ENCODE data around the gene TBCD.
"Not testable (repeated sequence)": the region's sequence is repeated elsewhere in the genome, so short reads cannot be mapped to it uniquely, and the experiment has no call there.

TBCD gene

DNA sequence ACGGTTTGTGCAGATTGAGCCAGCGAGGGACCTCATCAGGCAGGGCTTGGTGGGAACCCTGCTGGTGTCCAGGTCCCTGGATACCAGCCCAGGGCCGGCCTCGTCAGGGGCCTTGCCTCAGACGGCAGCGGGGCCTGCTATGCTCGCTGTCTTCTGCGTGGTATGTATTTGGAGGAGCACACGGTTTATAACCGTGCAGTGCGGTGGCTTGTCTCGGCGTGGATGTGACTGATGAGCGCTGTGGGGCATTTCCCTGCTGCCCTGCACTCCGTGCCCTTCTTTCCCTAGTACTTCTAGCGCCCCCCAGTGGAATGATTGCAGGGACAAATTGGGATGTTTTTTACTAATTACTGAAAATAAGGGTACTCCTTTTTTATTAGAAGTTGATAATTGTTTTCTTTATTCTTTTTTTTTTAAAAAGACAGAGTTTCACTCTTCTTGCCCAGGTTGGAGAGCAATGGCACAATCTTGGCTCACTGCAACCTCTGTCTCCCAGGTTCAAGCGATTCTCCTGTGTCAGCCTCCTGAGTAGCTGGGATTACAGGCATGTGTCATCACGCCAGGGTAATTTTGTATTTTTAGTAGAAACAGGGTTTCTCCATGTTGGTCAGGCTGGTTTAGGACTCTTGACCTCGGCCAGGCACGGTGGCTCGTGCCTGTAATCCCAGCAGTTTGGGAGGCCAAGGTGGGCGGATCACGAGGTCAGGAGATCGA is 15.3 kb downstream of the TBCD start:
- DNase-seq (ENCODE audit: low read depth in 3 of 3): peak; percentile 20 to 46 (median 29)

DNA sequence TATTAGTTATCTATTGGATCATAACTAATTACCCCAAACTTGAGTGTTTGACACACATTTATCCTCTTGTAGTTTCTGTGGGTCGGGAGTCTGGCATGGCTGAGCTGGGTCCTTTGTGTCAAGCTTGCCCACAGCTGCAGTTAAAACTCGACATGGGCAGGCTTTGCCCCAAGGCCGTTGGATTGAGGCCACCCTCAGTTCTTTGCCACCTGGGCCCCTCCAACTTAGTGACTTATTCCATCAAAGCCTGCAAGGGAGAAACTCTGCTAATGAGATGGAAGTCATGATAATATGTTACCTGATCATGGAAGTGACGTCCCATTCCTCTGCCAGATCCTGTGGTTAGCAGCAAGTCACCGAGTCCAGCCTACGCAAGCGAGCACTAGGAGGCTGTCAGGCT is 17.2 kb downstream of the TBCD start:
- no peak for DNase-seq (ENCODE audit: low read depth in 3 of 3)

- DNase-seq (ENCODE audit: low read depth in 3 of 3): no peak
Measured at GRCh38 chr17:82772026-82772425, 20.2 kb downstream of the TBCD start.

DNA sequence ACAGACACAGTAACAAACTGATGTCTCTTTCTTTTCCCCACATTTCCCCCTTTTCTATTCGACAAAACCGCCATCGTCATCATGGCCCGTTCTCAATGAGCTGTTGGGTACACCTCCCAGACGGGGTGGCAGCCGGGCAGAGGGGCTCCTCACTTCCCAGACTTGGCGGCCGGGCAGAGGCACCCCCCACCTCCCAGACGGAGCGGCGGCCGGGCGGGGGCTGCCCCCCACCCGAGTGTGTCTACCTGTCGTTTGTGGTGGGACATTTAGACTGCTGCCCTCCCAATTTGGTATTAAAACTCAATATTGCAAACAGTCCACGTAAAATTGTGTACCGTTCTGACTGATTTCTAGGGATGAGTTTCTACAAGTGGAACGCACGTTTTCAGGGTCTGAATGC is 22.6 kb downstream of the TBCD start:
- not testable (repeated sequence) for DNase-seq (ENCODE audit: low read depth in 3 of 3)

GRCh38 chr17:82775001-82775823 is 23.3 kb downstream of the TBCD start:
- no peak for DNase-seq (ENCODE audit: low read depth in 3 of 3)

- no peak for DNase-seq (ENCODE audit: low read depth in 3 of 3)
Measured at GRCh38 chr17:82776454-82776853, 24.6 kb downstream of the TBCD start.

DNA sequence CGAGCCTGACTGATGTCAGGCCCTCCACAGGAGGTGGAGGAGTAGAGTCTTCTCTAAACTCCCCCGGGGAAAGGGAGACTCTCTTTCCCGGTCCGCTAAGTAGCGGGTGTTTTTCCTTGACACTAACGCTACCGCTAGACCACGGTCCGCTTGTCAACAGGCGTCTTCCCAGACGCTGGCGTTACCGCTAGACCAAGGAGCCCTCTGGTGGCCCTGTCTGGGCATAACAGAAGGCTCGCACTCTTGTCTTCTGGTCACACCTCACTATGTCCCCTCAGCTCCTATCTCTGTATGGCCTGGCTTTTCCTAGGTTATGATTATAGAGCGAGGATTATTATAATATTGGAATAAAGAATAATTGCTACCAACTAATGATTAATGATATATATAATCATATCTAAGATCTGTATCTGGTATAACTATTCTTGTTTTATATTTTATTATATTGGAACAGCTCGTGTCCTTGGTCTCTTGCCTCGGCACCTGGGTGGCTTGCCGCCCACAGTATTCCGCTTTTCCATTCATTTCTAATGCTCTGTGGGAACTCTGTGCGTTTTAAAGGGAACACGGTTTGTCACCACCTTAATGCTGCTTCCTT is 26.0 kb downstream of the TBCD start:
- DNase-seq (ENCODE audit: low read depth in 3 of 3): not testable (repeated sequence)

DNA sequence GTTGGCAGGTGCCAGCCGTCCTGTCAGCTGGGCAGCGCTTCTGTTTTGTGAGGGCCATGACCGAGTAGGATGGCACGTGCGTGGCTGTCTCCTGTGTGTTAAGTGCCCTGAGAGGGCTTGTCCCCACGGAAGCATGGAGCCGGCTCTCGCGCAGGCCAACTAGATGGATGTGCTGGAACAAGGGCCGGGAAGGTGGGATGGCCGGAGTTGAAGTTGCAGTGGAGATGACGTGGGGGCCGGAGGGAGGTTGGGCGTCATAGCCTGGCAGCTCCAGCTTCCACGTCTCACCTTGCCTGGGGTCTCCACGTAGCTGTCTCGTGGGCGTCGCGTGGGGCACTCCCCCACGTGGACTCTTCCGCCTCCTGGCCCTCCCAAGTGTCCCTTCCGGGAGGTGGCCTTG is 27.7 kb downstream of the TBCD start:
- DNase-seq (ENCODE audit: low read depth in 3 of 3): no peak

- no peak for DNase-seq (ENCODE audit: low read depth in 3 of 3)
Measured at GRCh38 chr17:82780195-82780594, 28.3 kb downstream of the TBCD start.

DNA sequence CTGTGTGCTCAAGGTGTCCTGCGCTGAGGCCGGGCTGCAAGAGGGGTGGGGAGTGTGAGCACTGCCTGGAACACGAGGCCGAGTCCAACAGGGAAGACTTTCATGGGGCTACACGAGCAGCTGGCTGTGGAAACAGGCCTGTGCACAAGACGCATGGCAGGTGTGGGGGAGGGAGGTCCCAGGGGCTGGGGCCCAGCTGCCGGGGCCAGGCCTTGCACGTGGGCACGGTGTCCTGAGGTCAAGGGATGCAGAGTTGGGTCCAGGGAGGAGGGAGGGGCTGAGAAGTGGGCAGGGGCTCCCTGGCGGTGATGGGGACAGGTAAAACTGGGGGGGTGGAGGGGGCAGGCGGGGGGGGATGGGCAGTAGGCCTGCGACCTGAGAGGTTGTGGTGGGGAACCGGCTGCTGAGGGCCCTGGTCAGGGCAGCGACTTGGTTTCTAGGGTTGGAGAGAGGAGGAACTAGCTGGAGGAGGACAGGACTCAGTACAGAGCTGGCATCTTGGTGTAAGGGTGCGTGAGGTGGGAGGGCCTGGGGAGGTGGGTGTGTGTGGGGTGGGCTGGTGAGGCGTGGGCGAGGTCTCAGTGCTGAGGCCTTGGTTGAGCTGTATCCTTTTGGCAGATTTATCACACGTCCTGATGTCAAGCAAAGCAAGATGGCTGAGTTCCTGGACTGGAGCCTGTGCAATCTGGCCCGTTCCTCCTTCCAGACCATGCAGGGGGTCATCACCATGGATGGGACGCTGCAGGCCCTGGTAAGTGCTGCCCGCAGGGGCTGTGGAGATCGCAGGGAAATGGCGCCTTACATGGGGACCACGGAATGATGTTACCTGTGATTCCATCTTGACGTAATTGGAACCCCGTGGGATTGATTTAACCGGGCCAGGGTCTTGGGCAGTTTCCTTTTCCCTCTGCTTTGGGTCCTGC is 29.4 kb downstream of the TBCD start:
- DNase-seq (ENCODE audit: low read depth in 3 of 3): no peak

DNA sequence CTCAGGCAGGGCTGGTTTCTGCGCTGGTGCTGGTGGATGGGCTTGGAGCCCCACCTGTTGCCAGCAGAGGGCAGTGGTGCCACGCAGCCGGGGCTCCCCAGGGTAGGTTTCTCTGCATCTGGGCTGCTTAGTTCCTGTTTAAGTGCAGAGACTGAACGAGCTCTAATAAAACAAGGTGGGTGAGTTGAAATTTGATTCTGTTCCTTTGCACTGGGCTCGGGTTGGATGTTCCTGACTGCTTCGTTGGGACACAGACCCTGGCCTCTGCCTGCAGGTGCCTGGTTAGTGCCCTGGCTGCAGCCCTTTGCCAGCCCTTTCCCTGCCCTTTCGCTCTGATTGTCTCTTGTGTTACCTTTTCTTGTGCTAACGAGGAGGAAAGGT is 30.0 kb downstream of the TBCD start:
- DNase-seq (ENCODE audit: low read depth in 3 of 3): peak; percentile 67 to 73 (median 69)

DNA sequence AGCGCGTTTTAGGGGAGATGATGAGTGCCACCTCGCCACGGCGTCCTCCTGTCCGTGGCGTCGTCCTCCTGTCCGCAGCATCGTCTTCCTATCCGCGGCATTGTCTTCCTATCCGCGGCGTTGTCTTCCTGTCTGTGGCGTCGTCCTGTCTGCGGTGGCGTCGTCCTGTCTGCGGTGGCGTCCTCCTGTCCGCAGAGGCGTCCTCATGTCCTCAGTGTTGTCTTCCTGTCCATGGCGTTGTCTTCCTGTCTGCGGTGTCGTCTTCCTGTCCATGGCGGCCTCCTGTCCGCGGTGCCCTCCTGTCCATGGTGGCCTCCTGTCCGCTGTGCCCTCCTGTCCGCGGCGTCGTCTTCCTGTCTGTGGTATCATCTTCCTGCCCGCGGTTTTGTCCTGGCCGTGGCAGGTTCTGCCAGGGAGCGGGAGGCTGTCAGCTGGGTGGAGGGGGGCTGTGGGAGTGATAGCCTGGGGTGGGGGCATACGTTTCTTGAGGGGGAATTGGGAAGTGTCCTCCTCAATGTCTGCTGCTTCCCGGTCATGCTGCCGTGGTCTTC is 30.9 kb downstream of the TBCD start:
- DNase-seq (ENCODE audit: low read depth in 3 of 3): no peak

DNA sequence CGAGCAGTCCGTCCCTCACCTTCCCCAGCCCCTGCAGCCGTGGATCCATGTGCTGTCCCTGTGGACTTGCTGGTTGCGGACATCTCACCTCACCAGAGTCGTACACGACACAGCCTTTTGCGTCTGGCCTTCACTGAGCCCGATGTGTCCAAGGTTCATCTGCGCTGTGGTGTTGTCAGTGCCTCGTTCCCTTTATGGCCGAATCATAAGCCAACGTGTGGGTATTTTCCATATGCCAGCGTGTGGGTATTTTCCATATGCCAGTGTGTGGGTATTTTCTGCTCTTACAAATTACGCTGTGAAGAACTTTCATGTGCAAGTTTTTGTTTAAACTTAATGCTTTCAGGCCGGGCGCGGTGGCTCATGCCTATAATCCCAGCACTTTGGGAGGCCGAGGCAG is 31.6 kb downstream of the TBCD start:
- no peak for DNase-seq (ENCODE audit: low read depth in 3 of 3)

GRCh38 chr17:82785581-82785980 is 33.7 kb downstream of the TBCD start:
- not testable (repeated sequence) for DNase-seq (ENCODE audit: low read depth in 3 of 3)

DNA sequence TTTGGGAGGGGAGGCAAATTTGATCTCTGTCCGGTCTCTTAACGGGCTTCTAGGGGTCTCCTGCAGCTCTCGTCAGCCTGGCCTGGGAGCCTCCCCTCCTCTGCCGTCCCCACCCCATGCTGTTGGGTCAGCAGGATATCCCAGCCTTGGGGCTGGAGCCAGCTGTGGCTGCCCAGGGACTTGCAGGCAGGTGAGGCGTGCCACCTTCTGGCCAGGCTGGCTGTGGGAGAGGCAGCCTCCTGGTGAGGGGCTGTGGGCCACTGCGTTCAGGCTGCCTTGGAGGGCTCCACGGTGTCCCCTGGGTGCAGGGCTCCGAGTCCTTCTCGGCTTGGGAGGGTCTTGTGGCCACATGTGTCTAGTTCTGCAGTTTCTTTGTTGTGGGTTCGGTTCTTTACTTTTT is 34.6 kb downstream of the TBCD start:
- no peak for DNase-seq (ENCODE audit: low read depth in 3 of 3)

GRCh38 chr17:82787081-82787848 is 35.4 kb downstream of the TBCD start:
- no peak for DNase-seq (ENCODE audit: low read depth in 3 of 3)

DNA sequence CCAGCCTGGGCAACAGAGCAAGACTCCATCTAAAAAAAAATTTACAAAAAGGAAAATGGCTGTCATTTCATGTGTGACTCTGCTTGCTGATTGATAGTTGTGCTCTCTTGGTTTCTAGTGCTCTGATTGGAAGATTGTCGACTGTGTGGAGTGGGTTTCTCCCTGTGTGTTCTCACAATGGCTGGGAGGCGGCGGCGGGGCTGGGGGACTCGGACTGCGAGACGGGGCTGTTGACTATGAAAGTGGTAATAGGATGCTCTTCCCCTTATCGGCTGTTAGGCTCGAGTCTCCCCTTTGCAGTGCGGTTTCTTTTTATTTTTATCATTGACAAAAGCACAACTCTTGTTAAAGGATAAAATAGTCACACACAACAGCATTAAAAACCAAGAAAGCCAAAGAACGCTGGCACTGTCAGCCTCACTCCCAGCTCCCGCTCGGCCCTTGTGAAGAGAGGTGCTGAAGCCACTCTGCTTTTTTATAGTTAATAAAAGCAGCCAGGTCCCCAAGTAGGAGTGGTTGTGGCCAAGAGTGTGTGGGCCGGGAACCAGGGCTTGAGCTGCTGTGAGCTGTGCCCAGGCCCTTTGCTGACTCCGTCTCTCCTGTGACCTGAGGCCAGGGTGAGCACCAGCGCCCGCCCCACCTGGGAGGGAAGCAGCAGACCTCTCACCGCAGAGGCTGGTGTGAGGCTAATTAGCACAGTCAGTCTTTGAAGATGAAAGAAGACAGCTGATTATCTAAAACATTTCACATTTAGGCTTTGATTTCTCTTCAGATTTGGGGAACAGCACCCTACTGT is 36.5 kb downstream of the TBCD start:
- no peak for DNase-seq (ENCODE audit: low read depth in 3 of 3)

DNA sequence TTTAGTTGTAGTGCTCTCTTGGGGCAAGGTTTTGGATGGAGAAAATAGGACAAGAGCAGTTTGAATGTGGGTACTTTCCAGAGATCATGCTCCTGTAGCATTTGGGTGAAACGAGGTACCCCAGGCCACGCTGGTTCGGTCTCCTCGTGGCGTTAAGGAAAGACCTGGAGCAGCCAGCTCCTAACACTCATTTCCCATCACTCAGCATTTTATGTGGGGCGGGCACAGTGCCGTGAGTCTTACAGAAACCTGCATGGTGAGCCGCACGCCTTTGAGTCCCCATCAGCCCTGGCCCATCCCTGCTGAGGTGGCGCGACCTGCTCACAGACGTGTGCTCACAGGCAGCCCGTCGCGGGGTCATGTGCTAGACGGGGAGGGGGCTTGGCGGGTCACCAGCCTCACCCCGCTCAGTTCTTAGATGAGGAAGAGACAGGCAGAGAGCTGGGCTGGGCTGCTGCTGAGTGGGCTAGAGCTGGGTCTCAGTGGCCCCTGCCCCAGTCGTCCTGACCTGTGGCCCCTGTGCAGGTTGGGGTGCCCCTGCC is 37.3 kb downstream of the TBCD start:
- DNase-seq (ENCODE audit: low read depth in 3 of 3): no peak

GRCh38 chr17:82789806-82790205 is 37.9 kb downstream of the TBCD start:
- DNase-seq (ENCODE audit: low read depth in 3 of 3): no peak

DNA sequence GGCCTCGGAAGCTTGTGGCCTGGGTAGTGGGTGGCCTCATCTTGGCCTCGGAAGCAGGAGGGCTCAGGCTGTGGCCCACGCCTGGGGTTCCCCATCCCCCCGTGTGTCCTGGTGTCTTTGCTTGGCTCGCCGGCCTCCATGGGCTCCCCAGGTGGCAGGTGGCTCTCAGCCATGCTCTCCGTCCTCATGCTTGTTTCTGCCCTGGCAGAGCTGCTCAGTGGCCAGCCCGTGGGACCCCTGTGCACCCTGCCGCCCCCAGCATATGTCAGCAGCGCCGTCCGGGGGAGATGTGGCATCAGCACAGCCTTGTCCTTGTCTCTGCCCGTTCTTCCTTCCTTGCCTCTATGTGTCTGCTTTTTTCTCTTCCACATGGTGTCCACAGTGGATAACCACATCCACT is 38.5 kb downstream of the TBCD start:
- DNase-seq (ENCODE audit: low read depth in 3 of 3): no peak

All from stimulated activated CD4-positive, alpha-beta T cell treated with anti-CD3 and anti-CD28 coated beads, TNF-alpha, amount 100 ng/mL, for 48 hours (primary cell).